ENCODE data around the gene DLEC1.

DNA sequence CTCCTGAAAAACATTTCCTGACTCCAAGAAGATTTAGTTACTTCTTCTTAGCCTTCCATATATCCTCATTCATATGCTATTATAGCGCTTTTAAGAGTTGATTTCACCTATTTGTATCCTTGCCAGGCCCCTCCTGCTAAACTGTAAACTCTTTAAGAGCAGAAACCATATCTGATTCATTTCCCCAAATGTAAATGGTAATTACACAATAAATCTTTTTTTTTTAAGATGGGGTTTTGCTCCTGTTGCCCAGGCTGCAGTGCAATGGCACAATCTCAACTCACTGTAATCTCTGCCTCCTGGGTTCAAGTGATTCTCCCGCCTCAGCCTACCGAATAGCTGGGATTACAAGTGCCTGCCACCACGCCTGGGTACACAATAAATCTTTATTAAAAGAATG is 4.5 kb downstream of the DLEC1 start:
- no peak for TF ChIP-seq CTCF (IDR thresholded peaks at IDR 0.05)
- TF ChIP-seq POLR2A (IDR thresholded peaks at IDR 0.05) = no peak

Data from lower leg skin (tissue), 3 donors.